HG03095 (cell line): ENCODE results near the gene APC.

Experiments
- ATAC-seq: cut with Tn5 transposase; IDR thresholded peaks from one replicate; pipeline ENCODE4 v1.9.1; 2021; ENCODE audit warnings: moderate library complexity; ENCODE audit not compliant: unreplicated experiment

The APC gene

DNA sequence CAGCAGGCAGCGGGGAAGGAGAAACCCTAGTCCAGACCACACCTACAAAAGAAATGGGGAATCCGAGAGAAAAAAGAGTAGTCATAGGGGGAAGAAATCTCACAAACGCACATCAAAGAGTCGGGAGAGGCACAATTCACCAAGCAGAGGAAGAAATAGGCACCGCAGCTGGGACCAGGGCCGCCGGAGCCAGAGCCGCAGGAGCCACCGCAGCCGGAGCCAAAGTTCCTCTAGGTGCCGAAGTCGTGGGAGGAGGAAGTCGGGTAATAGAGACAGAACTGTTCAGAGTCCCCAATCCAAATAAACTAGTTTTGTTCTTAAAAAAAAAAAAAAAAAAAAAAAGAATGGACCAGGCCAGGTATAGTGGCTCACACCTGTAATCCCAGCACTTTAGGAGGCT, 155.1 kb downstream of the APC start:
- ATAC-seq: no peak

DNA sequence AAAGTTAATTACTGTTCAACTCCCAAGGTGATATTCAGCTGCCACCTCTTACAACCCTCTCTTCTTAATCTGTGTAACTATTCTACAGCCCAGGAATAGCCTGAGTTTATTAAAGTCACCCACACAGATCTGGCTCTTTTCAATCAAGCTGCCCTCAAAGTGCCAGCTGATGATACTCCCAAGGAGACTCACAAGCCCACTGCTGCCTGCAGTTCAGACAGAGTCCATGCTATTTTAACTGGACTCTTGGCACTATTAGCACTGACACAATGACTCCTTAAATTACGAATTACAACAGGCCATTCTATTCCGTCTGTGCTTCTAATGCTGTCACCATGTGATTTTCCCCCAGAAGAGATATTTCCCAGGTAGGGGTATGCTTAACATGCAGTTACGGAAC, 158.0 kb downstream of the APC start:
- no peak for ATAC-seq
